SK-N-SH treated with all-trans-retinoic acid at 6 μM for 48 hours (cell line): Measurements from ENCODE around the gene TRIM6.

Source experiments
- ATAC-seq: fragments of 200-7000 bp; cut with Tn5 transposase; 3 replicates; pipeline ENCODE4 v1.9.1; 2020; ENCODE audit warnings: mild to moderate bottlenecking, moderate library complexity
- ARNTL ChIP-seq: fragments of 450-650 bp; formaldehyde crosslinking; IDR thresholded peaks from 2 replicates; pipeline ENCODE4 v1.5.0; 2020; ENCODE audit warnings: low read depth, mild to moderate bottlenecking, moderate library complexity, borderline replicate concordance
- BACH2 ChIP-seq: fragments of 250-450 bp; sonication (Bioruptor Pico); IDR thresholded peaks from 2 replicates; pipeline ENCODE4 v1.9.0; 2021; ENCODE audit warnings: mild to moderate bottlenecking, borderline replicate concordance
- CREB5 ChIP-seq: fragments of 250-450 bp; sonication (Bioruptor Pico); IDR thresholded peaks from 2 replicates; pipeline ENCODE4 v1.5.1; 2020; ENCODE audit warnings: low read depth, mild to moderate bottlenecking, moderate library complexity
- CSRNP3 ChIP-seq: fragments of 250-450 bp; sonication (Bioruptor Pico); IDR thresholded peaks from 2 replicates; pipeline ENCODE4 v1.5.1; 2021; ENCODE audit warnings: mild to moderate bottlenecking, moderate library complexity
- ESRRG ChIP-seq: fragments of 250-450 bp; sonication (Bioruptor Pico); IDR thresholded peaks from 2 replicates; pipeline ENCODE4 v1.6.1; 2021; ENCODE audit warnings: mild to moderate bottlenecking
- GLIS3 ChIP-seq: fragments of 250-450 bp; sonication (Bioruptor Pico); IDR thresholded peaks from 2 replicates; pipeline ENCODE4 v1.5.0; 2020; ENCODE audit warnings: mild to moderate bottlenecking, moderate library complexity
- OSR1 ChIP-seq: fragments of 250-450 bp; sonication (Bioruptor Pico); IDR thresholded peaks from 2 replicates; pipeline ENCODE4 v1.8.0; 2022; ENCODE audit warnings: moderate library complexity, mild to moderate bottlenecking, inconsistent platforms
- PATZ1 ChIP-seq: fragments of 250-450 bp; sonication (Bioruptor Pico); IDR thresholded peaks from 2 replicates; pipeline ENCODE4 v1.8.0; 2020; ENCODE audit warnings: mild to moderate bottlenecking, moderate library complexity, borderline replicate concordance
- PPARA ChIP-seq: fragments of 250-450 bp; sonication (Bioruptor Pico); IDR thresholded peaks from 2 replicates; pipeline ENCODE4 v1.5.0; 2020; ENCODE audit warnings: mild to moderate bottlenecking, borderline replicate concordance
- RARB ChIP-seq: fragments of 250-450 bp; sonication (Bioruptor Pico); IDR thresholded peaks from 2 replicates; pipeline ENCODE4 v1.8.0; 2021; ENCODE audit warnings: mild to moderate bottlenecking, moderate library complexity
- SNAI2 ChIP-seq: fragments of 250-450 bp; sonication (Bioruptor Pico); IDR thresholded peaks from 2 replicates; pipeline ENCODE4 v1.5.0; 2020; ENCODE audit warnings: mild to moderate bottlenecking, moderate library complexity
- TCF4 ChIP-seq: fragments of 250-450 bp; sonication (Bioruptor Pico); IDR thresholded peaks from 2 replicates; pipeline ENCODE4 v1.8.0; 2021; ENCODE audit warnings: mild to moderate bottlenecking, moderate library complexity, borderline replicate concordance
- TOX ChIP-seq: fragments of 250-450 bp; sonication (Bioruptor Pico); IDR thresholded peaks from 2 replicates; pipeline ENCODE4 v1.8.0; 2021; ENCODE audit warnings: mild to moderate bottlenecking, moderate library complexity, borderline replicate concordance
- ZC3H10 ChIP-seq: fragments of 250-450 bp; sonication (Bioruptor Pico); IDR thresholded peaks from 2 replicates; pipeline ENCODE4 v1.5.1; 2021; ENCODE audit warnings: mild to moderate bottlenecking, moderate library complexity
- ZFP3 ChIP-seq: fragments of 250-450 bp; sonication (Bioruptor Pico); IDR thresholded peaks from 2 replicates; pipeline ENCODE4 v1.5.0; 2020; ENCODE audit warnings: mild to moderate bottlenecking, moderate library complexity
- ZNF565 ChIP-seq: fragments of 450-650 bp; formaldehyde crosslinking; conservative IDR thresholded peaks from 2 replicates; pipeline ENCODE4 v1.5.0; 2020; ENCODE audit warnings: low read depth, mild to moderate bottlenecking, moderate library complexity
- ZNF70 ChIP-seq: fragments of 450-650 bp; formaldehyde crosslinking; IDR thresholded peaks from 2 replicates; pipeline ENCODE4 v1.5.0; 2020; ENCODE audit warnings: mild to moderate bottlenecking, moderate library complexity
- ZNF8 ChIP-seq: fragments of 450-650 bp; formaldehyde crosslinking; IDR thresholded peaks from 2 replicates; pipeline ENCODE4 v1.5.0; 2020; ENCODE audit warnings: mild to moderate bottlenecking, moderate library complexity
- TF ChIP-seq, protein P1 (sequence below): fragments of 250-450 bp; sonication (Bioruptor Pico); IDR thresholded peaks from 2 replicates; pipeline ENCODE4 v1.5.0; 2020; ENCODE audit warnings: mild to moderate bottlenecking, moderate library complexity

The TRIM6 gene

GRCh38 chr11:5596607-5597201, at the start of gene TRIM6:
TSS of gene TRIM6 (plus strand) at chr11:5596637. CDS start at chr11:5596898, 261 bp downstream.
- TF ChIP-seq TOX (CRISPR knock-in tag) (no peak), ZNF70 (CRISPR knock-in tag) (no peak), ZC3H10 (no peak), GLIS3 (CRISPR knock-in tag) (no peak), CSRNP3 (CRISPR knock-in tag) (no peak), PATZ1 (CRISPR knock-in tag) (no peak), SNAI2 (CRISPR knock-in tag) (no peak), ZNF565 (CRISPR knock-in tag) (no peak), CREB5 (CRISPR knock-in tag) (no peak), ZNF8 (CRISPR knock-in tag) (no peak), ESRRG (CRISPR knock-in tag) (no peak), BACH2 (CRISPR knock-in tag) (no peak), ZFP3 (CRISPR knock-in tag) (no peak), OSR1 (CRISPR knock-in tag) (no peak), PPARA (CRISPR knock-in tag) (no peak), RARB (CRISPR knock-in tag) (no peak)
- TF ChIP-seq, all 23 proteins: peak for 0
- ATAC-seq = no peak

DNA sequence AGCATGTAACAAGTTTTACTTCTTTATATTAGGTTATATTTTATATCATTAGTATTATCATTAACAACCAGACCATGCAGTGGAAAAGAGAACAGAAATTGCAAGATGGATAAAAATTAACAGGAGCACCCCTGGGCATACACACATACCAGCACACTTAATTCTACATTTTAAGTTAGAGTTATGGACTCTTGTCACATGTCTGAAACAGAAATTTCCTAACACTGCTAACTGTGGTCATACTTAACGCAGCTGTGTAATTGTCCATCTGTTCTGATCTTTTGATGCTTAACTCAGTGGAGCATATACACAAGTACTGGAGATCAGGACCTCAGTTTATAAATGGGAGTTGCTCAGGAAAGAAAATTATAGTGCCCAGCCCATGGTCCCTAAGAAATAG, 48.5 kb upstream of the TRIM6 start:
- no peak for ATAC-seq

DNA sequence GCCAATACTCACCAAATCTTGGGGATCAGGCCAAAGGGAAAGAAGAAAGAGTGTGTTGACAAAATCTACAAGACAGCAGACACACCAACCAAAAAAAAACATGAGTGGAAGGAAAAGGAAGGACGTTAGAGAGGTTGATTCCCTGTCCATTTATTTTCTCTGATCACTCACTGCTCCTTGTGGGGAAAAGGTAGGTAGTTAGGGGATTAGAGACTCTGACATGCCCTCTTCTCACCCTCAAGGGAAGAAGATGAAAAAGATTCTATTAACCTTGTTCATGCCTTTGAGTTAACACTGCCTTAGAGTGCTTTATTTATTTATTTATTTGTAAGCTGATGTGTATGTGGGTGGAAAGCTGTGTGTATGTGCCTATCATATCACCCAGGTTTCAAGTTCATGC, 48.0 kb upstream of the TRIM6 start, which contains the start of gene OR52H1:
Gene OR52H1, minus strand, starts transcription at position 101 of the 400 bp plus-strand sequence. CDS start 3,035 bp downstream, outside the sequence.
- ATAC-seq = no peak
- TF ChIP-seq TCF4 (CRISPR knock-in tag) = no peak
- no peak for TF ChIP-seq OSR1 (CRISPR knock-in tag)
- TF ChIP-seq ZNF565 (CRISPR knock-in tag) = no peak
- no peak for TF ChIP-seq CREB5 (CRISPR knock-in tag)
- no peak for TF ChIP-seq CSRNP3 (CRISPR knock-in tag)
- TF ChIP-seq SNAI2 (CRISPR knock-in tag) = no peak
- TF ChIP-seq, all 23 proteins: peak for 0

More for the DNA sequence above, 48.5 kb upstream of the TRIM6 start:
- TF ChIP-seq ARNTL (CRISPR knock-in tag) (no peak), OSR1 (CRISPR knock-in tag) (no peak), ZNF70 (CRISPR knock-in tag) (no peak)
- TF ChIP-seq, protein P1, sequence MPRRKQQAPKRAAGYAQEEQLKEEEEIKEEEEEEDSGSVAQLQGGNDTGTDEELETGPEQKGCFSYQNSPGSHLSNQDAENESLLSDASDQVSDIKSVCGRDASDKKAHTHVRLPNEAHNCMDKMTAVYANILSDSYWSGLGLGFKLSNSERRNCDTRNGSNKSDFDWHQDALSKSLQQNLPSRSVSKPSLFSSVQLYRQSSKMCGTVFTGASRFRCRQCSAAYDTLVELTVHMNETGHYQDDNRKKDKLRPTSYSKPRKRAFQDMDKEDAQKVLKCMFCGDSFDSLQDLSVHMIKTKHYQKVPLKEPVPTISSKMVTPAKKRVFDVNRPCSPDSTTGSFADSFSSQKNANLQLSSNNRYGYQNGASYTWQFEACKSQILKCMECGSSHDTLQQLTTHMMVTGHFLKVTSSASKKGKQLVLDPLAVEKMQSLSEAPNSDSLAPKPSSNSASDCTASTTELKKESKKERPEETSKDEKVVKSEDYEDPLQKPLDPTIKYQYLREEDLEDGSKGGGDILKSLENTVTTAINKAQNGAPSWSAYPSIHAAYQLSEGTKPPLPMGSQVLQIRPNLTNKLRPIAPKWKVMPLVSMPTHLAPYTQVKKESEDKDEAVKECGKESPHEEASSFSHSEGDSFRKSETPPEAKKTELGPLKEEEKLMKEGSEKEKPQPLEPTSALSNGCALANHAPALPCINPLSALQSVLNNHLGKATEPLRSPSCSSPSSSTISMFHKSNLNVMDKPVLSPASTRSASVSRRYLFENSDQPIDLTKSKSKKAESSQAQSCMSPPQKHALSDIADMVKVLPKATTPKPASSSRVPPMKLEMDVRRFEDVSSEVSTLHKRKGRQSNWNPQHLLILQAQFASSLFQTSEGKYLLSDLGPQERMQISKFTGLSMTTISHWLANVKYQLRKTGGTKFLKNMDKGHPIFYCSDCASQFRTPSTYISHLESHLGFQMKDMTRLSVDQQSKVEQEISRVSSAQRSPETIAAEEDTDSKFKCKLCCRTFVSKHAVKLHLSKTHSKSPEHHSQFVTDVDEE (CRISPR knock-in tag) = no peak
